Lower lobe of right lung (tissue), 2 donors: ENCODE measurements around the gene LDB1. TPM values are rescaled to one million over a fixed set of nuclear protein-coding genes. Genes with fewer than 3 reads are reported as not detected.

Source experiments
- ATAC-seq, 2 donors: fragments of 200-7000 bp; cut with Tn5 transposase; one replicate each; pipeline ENCODE4 v1.9.1; 2020 to 2022; ENCODE audit warnings: mild to moderate bottlenecking in 2 of 2, moderate library complexity in 2 of 2
- DNase-seq: peaks from one replicate; pipeline ENCODE4 v3.0.0-alpha.2; 2020
- H3K27ac ChIP-seq: fragments of 200-600 bp; one replicate; pipeline ENCODE4 v1.8.0; 2022
- H3K27me3 ChIP-seq: fragments of 200-600 bp; one replicate; pipeline ENCODE4 v1.8.0; 2022; ENCODE audit warnings: low read depth
- H3K36me3 ChIP-seq: fragments of 200-600 bp; one replicate; pipeline ENCODE4 v1.8.0; 2022; ENCODE audit warnings: mild to moderate bottlenecking
- H3K4me1 ChIP-seq: fragments of 200-600 bp; one replicate; pipeline ENCODE4 v1.8.0; 2022
- H3K4me3 ChIP-seq: fragments of 200-600 bp; one replicate; pipeline ENCODE4 v1.8.0; 2022; ENCODE audit warnings: mild to moderate bottlenecking
- H3K9me3 ChIP-seq: fragments of 200-600 bp; one replicate; pipeline ENCODE4 v1.8.0; 2022
- intact Hi-C: fragments of 100-400 bp; cut with DNase I; formaldehyde crosslinking; loops from one replicate; pipeline ENCODE4 v1.11.0; 2022
- total RNA-seq: library from RNA; stranded (reverse); fragmentation: NEBNext Ultra II Directional; extraction: Animal tissue kit (Norgen Biotek cat#: 25700); gene quantifications from one replicate; pipeline ENCODE4 v1.2.1, GENCODE V29; 2021
- TF ChIP-seq, protein P1 (sequence below): fragments of 200-600 bp; IDR thresholded peaks from one replicate; pipeline ENCODE4 v1.8.0; 2022; ENCODE audit warnings: antibody characterized with exemption, mild to moderate bottlenecking
- donor health status: DM: no; HTN: yes; CAD: no; lungs with severe emphysema.

The LDB1 gene
- total RNA-seq, 1 donor from 2014 or later = 58.0 TPM

DNA sequence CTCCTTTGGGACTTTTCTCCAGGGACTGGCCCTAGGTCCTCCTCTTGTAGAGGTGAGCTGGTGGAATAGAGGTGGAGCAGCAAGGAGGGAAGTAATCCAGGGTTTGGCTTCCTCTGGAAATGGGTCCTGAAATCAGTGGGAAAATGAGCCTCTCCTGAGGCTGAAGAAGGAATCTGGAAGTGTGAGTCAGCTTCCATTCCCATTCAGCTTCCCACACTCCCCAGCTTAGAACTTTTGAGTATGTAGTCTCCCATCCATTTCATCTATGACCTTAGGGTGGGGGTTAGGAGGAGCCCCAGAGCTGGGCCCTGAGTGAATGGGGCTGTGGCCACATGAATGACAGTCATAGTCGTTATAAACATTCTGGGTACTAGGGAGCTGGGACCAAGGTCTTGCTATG is 17.7 kb downstream of the LDB1 start:
- no peak for DNase-seq
- no peaks in the 10 kb centered on the region for H3K27me3 ChIP-seq
- intact Hi-C loops = no loop called here
- no peaks in the 10 kb centered on the region for H3K9me3 ChIP-seq
- no peak overlapping the region for H3K27ac ChIP-seq
- no peak for ATAC-seq
- no peaks in the 10 kb centered on the region for H3K4me1 ChIP-seq
- TF ChIP-seq, protein P1, sequence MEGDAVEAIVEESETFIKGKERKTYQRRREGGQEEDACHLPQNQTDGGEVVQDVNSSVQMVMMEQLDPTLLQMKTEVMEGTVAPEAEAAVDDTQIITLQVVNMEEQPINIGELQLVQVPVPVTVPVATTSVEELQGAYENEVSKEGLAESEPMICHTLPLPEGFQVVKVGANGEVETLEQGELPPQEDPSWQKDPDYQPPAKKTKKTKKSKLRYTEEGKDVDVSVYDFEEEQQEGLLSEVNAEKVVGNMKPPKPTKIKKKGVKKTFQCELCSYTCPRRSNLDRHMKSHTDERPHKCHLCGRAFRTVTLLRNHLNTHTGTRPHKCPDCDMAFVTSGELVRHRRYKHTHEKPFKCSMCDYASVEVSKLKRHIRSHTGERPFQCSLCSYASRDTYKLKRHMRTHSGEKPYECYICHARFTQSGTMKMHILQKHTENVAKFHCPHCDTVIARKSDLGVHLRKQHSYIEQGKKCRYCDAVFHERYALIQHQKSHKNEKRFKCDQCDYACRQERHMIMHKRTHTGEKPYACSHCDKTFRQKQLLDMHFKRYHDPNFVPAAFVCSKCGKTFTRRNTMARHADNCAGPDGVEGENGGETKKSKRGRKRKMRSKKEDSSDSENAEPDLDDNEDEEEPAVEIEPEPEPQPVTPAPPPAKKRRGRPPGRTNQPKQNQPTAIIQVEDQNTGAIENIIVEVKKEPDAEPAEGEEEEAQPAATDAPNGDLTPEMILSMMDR = no peak
- no peak overlapping the region for H3K4me3 ChIP-seq
- H3K36me3 ChIP-seq = peaks cover 37% of the 10 kb centered on the region

DNA sequence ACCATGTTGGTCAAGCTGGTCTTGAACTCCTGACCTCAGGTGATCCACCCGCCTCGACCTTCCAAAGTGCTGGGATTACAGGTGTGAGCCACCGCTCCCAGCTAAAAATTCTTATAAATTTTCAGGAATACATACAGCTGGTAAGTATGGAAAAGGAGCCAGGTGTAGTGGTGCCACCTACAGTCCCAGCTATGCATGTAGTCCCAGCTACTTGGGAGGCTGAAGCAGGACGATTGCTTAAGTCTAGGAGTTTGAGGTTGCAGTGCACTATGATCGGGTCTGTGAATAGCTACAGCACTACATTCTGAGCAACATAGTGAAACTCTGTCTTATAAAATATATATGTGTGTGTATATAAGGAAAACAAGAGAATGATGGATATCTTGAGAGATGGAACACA is 19.0 kb downstream of the LDB1 start:
- intact Hi-C loops = no loop called here
- H3K27me3 ChIP-seq = no peaks in the 10 kb centered on the region
- H3K36me3 ChIP-seq = peaks cover 24% of the 10 kb centered on the region
- H3K27ac ChIP-seq = no peak overlapping the region
- H3K9me3 ChIP-seq = no peaks in the 10 kb centered on the region
- no peak for ATAC-seq
- no peaks in the 10 kb centered on the region for H3K4me1 ChIP-seq
- no peak overlapping the region for H3K4me3 ChIP-seq
- no peak for DNase-seq
- TF ChIP-seq, protein P1 = no peak

DNA sequence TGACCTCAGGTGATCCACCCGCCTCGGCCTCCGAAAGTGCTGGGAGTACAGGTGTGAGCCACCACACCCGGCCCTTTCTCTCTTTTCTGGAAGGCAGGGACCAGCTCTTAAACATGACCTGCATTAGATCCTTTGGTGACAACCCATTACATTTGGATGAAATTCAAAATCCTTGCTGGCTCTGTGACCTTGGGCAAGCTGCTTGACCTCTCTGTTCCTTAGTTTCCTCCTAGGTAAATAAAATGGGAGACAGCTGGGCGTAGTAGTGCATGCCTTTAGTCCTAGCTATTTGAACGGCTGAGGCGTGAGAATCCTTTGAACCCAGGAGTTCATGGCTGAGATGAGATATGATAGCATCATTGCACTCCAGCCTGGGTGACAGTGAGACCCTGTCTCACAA is 23.7 kb downstream of the LDB1 start:
- no peak overlapping the region for H3K4me3 ChIP-seq
- intact Hi-C loops = no loop called here
- peaks cover 13% of the 10 kb centered on the region for H3K36me3 ChIP-seq
- no peak for ATAC-seq
- no peak overlapping the region for H3K27ac ChIP-seq
- no peaks in the 10 kb centered on the region for H3K4me1 ChIP-seq
- H3K9me3 ChIP-seq = no peaks in the 10 kb centered on the region
- no peaks in the 10 kb centered on the region for H3K27me3 ChIP-seq
- TF ChIP-seq, protein P1 = no peak
- DNase-seq = no peak

DNA sequence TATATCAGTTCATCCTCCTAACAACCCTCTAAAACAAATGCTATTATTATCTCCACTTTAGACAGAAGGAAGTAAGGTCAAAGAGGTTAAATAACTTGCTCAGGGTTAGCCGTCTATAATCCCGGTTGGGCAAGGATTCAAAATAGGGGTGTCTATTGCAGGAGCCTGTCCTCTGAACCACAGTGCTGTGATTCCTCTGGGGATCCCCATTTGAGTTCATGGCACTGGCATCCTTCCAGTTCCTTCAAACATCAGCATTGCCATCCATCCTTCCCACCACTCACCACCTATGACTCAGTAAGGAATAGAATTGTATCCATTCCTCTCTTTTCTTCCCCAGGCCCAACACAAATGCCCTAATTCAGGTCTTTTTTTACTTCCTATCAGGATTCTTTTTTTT is 29.4 kb downstream of the LDB1 start:
- no peak for ATAC-seq
- intact Hi-C loops = no loop called here
- TF ChIP-seq, protein P1 = no peak
- H3K4me1 ChIP-seq = no peaks in the 10 kb centered on the region
- no peaks in the 10 kb centered on the region for H3K36me3 ChIP-seq
- H3K9me3 ChIP-seq = no peaks in the 10 kb centered on the region
- DNase-seq = no peak
- no peak overlapping the region for H3K4me3 ChIP-seq
- no peak overlapping the region for H3K27ac ChIP-seq
- H3K27me3 ChIP-seq = no peaks in the 10 kb centered on the region

DNA sequence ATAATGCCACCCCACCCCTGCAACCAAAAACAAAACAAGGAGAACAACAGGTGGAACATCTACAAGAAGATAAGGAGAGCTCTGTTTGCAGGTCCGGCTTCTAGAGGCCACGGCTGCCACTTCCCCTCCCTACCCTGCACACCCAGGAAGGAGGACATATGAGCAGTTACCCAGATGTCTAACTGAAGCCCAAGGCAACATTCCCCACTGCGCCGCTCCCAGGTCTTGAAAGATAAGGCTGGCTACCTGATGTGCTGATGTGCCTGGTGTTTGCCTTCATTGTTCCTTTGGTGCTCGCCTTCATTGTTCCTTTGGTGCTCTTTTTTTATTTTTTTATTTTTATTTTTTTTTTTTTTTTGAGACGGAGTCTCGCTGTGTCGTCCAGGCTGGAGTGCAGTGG is 34.0 kb downstream of the LDB1 start:
- TF ChIP-seq, protein P1 = no peak
- Histone ChIP-seq H3K27me3 (no peaks in the 10 kb centered on the region), H3K4me1 (no peaks in the 10 kb centered on the region), H3K27ac (no peak overlapping the region), H3K4me3 (no peak overlapping the region), H3K36me3 (no peaks in the 10 kb centered on the region), H3K9me3 (no peaks in the 10 kb centered on the region)
- no peak for DNase-seq
- intact Hi-C loops = no loop called here
- ATAC-seq = no peak

DNA sequence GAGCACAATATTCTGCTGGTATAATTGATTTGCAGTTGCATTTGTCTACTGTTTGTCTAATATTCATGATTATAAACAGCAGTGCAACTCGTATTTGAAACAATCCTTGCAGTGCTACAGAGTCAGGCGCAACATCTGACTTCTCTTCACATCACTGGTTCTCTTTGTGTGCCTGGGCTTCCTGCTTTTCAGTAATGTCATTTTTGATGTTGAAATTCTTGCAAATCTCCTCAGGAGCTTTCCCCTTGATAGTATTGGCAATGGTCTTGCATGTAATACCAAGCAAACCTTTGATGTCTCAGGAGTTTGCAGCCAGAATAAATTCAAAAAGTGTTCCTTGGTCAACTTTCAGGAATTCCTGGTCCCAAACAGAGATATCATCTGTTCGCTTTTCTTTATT is 34.8 kb downstream of the LDB1 start:
- Histone ChIP-seq H3K9me3 (no peaks in the 10 kb centered on the region), H3K27ac (no peak overlapping the region), H3K4me3 (no peak overlapping the region), H3K4me1 (no peaks in the 10 kb centered on the region), H3K36me3 (no peaks in the 10 kb centered on the region), H3K27me3 (no peaks in the 10 kb centered on the region)
- intact Hi-C loops = no loop called here
- DNase-seq = no peak
- TF ChIP-seq, protein P1 = no peak
- ATAC-seq = no peak
